HG03457 (cell line): Measurements from ENCODE around the gene DCDC1.
A peak's percentile ranks its signal among the peaks of the same experiment; 100 is the strongest.

Experiments used
- ATAC-seq: cut with Tn5 transposase; IDR thresholded peaks from one replicate; pipeline ENCODE4 v1.9.1; 2021; ENCODE audit warnings: moderate number of reproducible peaks; ENCODE audit not compliant: unreplicated experiment

Gene DCDC1

GRCh38 chr11:30919389-30920152, 450.0 kb downstream of the DCDC1 start:
- no peak for ATAC-seq

GRCh38 chr11:30917859-30918478, 451.6 kb downstream of the DCDC1 start:
- peak; percentile 51 for ATAC-seq

GRCh38 chr11:30917266-30917665, 452.3 kb downstream of the DCDC1 start:
- no peak for ATAC-seq

- ATAC-seq: no peak
Measured at GRCh38 chr11:30916764-30917163, 452.8 kb downstream of the DCDC1 start.

DNA sequence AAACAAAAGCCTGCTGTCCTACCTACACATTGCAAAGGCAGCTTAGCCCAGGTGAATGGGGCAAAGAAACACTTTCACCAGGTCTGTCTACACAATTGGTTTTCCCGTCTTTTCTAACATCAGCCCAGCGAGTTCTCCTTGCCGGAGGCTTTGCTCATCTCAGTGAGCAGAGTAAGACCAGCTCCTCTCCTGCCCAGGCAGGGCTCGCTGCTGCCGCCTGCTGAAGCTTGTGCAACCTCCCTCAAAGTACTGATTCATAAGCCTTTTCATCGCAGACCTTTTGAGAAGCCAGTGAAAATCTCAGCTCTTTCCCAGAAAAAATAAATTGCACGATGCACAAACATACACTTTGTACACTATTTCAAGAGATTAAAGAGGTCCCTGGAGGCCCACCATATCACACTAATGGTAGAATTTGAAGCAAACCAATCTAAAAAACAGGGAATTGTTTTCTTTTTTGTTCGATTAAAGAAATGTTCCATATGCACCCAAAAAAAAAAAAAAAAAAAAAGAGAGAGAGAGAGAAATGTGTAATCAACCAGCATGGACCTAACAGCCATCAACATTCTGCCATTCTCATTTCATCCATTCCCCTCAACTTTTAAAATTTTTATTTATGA, 455.3 kb downstream of the DCDC1 start:
- ATAC-seq: no peak

DNA sequence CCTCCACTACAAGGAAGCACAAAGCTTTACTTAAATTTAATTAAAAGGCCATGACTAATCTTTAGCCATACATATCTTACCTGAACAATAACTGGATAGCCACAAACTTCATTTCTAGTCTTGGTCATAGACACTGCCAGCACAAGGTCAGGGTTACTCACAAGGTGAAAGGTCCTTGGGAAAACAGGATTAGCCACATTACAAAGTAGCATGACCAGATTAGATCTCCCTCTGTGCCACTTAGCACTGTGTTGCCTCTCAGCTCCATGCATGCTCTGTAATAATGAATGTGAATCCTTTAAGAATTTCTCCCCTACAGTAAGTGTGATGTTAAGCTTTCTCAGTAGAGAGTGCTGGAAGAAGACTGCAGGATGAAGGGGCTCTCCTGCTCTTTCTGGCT, 458.3 kb downstream of the DCDC1 start:
- no peak for ATAC-seq

DNA sequence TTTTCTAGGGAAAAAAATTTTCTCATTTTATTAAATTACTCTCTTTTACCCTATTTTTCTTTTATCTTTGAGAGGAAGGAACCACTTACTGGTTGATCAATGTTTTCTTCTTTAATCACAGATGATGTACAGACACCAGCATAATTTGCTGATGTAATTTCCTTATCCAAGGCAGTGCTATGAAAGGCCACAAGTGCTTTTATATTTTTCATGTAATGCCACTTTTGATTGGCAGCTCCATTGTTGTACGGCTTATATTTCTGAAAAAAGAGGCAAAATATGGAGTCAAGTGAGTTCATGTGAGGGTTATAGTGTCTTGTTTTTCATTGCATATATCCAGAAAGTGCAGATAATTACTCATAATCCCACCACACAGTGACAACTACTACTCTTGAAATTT, 460.7 kb downstream of the DCDC1 start:
- ATAC-seq: no peak

GRCh38 chr11:30908272-30908671, 461.3 kb downstream of the DCDC1 start:
- ATAC-seq: no peak

GRCh38 chr11:30902929-30903328, 466.6 kb downstream of the DCDC1 start:
- no peak for ATAC-seq

DNA sequence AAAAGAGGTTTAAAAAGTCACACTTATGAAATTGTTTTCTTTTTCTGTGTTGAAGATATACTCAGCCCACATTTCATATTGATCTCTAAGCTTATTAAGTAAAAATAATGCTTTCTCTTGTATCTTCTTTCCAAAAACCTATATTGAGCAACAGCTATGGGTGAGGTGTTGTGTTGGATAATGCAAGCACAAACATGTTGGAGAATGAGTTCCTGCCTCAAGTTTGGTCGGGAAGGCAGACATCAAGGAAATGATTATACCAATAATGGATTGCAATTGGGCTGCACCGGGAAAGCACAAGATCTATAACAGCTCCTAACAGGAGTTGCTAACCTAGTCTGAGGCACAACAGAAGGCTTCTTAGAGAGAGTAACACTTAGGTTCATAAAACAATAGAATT, 474.5 kb downstream of the DCDC1 start:
- no peak for ATAC-seq

GRCh38 chr11:30893318-30893717, 476.2 kb downstream of the DCDC1 start:
- no peak for ATAC-seq

GRCh38 chr11:30889143-30889794, 480.3 kb downstream of the DCDC1 start:
- no peak for ATAC-seq

GRCh38 chr11:30879322-30880005, 490.1 kb downstream of the DCDC1 start:
- ATAC-seq: no peak

GRCh38 chr11:30878400-30878799, 491.1 kb downstream of the DCDC1 start:
- ATAC-seq: no peak

GRCh38 chr11:30876663-30877396, 492.7 kb downstream of the DCDC1 start:
- no peak for ATAC-seq

- ATAC-seq: no peak
Measured at GRCh38 chr11:30876228-30876627, 493.3 kb downstream of the DCDC1 start.

- no peak for ATAC-seq
Measured at GRCh38 chr11:30875806-30876205, 493.7 kb downstream of the DCDC1 start.

DNA sequence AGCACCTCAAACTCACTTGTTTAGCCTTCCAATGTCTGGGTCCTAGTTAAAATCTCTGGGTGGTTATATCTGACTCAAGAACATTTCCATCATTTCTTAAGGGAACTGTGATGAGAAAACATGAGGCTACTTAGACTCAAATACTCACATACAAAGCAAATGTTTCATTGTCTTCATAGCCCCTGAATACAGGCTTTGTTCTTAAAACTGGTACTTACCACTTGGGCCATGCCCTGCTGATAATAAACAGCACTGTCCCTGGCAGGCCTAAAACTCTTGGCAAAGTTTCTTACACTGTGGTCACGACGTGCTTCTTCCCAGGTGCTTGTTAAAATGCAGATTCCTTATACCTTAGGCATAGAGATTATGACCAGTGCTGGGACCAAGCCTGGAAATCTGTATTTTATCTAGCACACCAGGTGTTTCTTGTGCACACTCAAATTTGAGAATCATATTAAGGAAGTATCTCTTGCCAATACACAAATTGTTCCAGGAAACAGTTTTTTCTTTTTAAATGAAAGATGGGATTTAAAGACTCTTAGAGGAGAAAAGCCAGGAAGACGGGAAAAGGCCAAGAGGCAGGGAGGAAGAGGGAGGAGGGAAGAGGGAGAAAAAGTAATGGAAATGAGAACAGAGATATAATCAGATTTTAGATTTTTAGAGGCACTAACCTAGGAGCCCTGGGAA, 495.5 kb downstream of the DCDC1 start:
- ATAC-seq: no peak

GRCh38 chr11:30868626-30869081, 500.9 kb downstream of the DCDC1 start:
- ATAC-seq: no peak

DNA sequence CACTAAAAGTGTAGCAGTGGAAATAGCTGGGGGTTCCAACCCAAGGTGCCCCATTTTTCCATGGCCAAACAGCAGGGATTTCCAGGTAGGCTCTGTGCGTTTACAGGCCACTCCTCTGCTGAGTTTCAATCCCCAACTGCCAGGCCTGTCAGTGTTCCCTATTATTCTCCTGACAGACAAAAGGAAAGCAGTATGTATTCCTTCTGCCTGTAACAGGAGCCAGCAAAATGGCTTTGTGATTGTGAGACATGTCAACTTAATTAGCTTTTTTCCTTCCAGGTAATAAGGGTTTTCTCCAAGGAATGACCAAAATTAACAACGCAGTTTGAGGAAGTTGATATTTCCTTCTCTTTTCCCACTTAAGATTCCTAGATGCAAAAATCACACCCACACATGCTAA, 506.3 kb downstream of the DCDC1 start:
- ATAC-seq: no peak
